HT-29 (cell line): ENCODE measurements around the gene DENND1B. TPM values are rescaled to one million over a fixed set of nuclear protein-coding genes. Genes with fewer than 3 reads are reported as not detected.

ENCODE experiments used
- DNase-seq: peaks from one replicate; pipeline ENCODE4 v3.0.0-alpha.2; 2015; ENCODE audit warnings: low spot score
- small RNA-seq: library from RNA; depleted of rRNA; stranded (forward); fragments of <200 nt; gene quantifications from one replicate; pipeline ENCODE3, GENCODE V24; 2014
- total RNA-seq: library from RNA; depleted of rRNA; stranded (reverse); fragments of >200 nt; shearing (Covaris generic); gene quantifications from 2 replicates; pipeline ENCODE4 v1.2.3, GENCODE V29; 2014; rRNA removed

Gene DENND1B
- total RNA-seq, 1 experiment from 2014 or later: 4.1 TPM

DNA sequence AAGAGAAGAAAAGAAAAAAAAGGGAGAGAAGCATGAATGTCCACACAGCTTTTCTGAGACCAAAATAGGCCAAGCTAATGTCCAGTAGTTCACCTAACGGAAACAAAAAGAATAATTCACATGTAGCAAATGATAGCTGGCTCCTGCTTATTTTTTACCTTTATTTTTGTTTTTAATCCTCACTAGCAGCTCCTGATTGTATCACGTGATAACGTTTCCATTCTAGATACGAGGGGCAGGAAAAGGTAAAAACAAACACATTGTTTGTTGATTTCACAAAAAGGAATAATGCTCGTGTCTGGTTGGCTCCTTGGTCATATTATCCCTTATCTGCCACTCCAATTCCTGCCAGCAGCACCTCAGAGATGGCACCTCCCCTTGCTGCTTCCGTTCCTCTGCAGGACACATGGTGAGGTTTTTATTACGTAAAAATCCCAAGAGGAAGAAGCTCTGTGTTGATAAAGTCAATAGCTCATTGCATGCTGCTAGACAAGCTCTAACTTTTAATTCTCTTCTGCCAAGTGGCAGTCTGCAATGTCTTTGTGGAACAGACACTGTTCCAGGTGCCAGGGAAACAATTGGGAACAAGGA, 305.6 kb downstream of the DENND1B start:
- no peak for DNase-seq

DNA sequence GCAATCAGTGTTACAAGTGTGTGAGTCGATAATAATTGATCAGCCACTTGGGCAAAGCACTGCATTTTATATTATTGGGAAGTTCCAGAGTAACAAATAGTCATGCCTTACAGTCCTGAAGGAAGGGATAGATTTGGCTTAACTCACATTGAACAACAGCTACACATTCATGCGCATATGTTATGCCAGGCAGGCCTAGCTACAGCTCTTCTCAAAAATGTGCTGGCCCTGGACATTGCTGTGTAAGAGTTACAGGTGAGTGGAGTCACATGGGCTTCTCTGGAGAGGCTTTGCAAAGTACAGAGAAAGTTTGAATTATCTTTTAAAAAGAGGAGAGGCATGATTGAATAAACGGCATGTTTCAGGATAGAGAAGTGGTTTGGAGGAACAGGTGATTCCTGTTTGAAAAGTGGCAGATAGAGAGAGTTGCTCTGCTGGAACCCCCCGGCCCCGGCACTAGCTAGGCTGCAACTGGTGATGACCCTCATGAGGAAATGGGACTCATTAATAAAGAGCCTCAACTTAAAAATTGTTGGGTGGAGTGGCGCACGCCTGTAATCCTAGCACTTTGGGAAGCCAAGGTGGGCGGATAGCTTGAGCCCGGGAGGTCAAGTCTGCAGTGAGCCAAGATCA, 306.6 kb downstream of the DENND1B start:
- DNase-seq: no peak

DNA sequence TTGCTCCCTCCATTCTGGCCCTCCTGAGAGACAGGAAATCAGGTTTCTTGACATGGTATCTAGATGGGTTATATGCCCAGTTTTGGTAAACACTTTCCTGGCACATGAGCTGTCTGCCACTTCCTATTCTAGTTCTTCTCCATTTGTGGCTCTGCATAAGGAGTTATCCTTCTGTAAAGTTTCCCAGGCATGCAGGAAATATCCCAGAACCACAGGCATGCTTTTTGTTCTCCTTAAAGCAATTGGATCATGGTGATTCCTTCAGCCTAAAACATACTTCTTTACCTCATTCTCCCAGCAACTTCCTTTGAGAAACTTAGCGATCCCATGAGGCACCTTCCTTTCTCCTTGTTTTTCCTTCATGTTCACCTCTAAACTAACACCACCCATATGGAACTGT, 307.4 kb downstream of the DENND1B start:
- no peak for DNase-seq

DNA sequence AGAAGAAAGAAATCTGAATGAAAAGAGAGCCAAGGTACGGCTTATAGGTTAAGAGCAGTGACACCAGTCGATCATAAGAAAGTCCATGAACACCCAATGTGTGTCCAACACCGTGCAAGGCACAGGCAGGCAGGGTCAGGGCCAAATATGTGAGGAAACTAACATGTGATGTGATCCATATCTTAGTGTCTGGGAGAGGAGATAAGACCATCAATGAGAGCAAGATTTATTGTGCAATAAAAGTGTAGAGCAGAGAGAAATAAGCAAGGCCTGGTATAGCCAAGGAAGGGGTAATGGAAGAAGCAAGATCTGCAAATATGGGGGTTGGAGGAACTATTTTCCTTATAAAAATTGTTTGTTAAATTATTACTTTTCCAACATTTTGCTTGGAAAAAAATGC, 308.5 kb downstream of the DENND1B start:
- no peak for DNase-seq

DNA sequence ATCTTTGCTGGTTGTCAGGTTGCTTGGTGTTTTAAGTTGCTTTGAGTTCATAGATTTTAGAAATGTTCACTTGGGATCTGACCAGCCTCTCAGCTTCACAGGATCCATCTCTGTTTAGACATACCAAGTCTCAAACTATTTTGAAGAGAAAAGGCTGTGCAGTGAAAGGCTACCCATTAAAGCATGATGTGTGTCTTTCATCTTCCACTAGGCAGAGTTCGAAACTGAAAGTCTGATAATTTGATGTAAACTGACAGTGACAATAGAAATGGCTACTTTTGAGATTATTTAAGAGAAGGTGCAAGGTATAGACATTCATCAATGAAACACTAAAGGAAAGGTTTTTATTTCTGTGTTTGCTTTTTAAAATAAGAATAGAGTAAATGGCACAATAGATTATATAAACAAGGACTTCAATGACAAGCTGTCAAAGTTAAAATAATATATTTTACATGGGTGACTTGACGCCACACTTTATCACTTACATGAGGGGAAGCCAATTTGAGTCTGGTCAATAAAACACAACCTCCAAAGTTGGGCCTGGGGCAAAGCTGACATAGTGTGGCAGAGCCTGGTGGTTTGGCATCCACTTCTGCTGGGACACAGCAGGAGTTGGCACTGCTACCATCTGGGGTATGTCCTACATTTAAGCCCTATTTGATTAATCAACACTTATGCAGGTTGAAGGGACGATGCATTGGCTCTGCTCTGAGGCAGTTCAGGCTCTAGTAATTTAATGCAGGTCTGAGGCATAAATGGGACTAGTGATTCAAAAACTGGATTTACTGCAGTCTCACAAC, 309.6 kb downstream of the DENND1B start:
- DNase-seq: no peak

DNA sequence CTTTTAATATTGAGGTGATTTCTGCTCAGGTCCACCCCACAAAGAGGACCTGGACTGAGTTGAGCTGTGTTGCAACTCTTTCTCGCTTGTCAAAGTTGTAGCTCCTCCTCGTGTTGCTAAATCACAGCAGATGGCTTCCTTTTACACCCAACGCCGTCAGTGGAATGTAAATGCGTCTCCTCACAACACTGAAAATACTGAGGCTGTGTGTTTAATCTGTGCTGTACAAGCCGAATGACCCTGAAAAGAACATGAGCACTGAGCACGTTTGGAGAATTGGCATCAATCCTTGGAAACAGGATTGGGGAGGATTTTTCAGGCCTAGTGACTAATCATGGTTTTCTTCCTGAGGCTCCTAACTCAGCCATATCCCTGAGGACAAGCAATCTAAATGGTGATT, 311.2 kb downstream of the DENND1B start:
- DNase-seq: no peak

DNA sequence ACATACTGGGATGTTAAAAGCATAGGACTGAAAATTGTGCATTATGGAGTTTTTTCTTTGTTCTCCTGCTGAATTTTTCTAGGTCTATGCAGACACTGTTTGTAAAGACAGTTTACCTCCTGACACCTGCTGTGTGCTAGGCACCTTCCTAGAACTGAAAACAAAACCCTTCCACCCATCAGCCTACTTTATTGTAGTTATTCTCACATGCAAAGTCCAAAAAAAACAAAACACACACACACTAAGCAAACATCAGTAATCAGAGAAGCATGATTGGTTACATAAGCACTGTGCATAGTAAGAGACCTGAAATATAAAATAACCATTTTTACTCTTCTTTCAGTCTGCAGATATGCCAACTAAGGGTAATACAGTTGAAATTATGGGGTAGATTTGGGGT, 312.1 kb downstream of the DENND1B start:
- no peak for DNase-seq

DNA sequence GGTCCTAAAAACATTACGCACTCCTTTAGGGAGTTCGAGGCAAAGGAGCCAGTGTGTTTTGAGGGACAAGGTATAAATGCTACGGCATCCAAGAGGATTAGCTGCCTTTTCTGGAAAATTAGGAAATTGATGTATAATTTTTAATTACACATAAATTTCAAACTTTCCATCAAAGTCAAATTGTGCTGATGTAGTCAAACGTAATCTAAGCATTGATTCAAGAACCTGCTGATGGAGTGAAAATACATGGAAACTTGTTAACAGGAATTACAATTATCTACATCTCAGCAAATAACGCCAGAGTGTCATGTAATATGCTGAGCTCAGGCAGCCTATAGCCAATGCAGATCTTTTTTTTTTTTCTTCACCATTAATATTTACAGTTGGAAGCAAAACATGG, 312.7 kb downstream of the DENND1B start:
- DNase-seq: no peak

Small RNA genes lying within 50 kb of the gene (small RNA-seq; reads per million reads assigned to genes)
- gene RF00019: not detected

Other genes with a start within 250 kb of the DENND1B start
- gene C1orf53, start 127.2 kb upstream of the DENND1B start, total RNA-seq: 4.1 and 12.8 TPM in 2 replicates
- not detected in 2 replicates for gene LHX9, start 141.9 kb upstream of the DENND1B start, total RNA-seq